GM06990 (cell line): Measurements from ENCODE around the gene GRID2.

Experiments used
- DNase-seq: peaks from one replicate; pipeline ENCODE4 v3.0.0-alpha.2; 2011; ENCODE audit not compliant: insufficient read length; ENCODE audit errors: extremely low read depth
- H3K27me3 ChIP-seq: replicated peaks from 2 replicates; pipeline ENCODE4 v1.6.0; 2011; ENCODE audit warnings: low read length; ENCODE audit not compliant: control insufficient read depth, insufficient read depth
- H3K36me3 ChIP-seq: 2 replicates; pipeline ENCODE4 v1.5.1; 2011; ENCODE audit warnings: low read length; ENCODE audit not compliant: control insufficient read depth, insufficient read depth
- H3K4me3 ChIP-seq: replicated peaks from 2 replicates; pipeline ENCODE4 v1.5.1; 2011; ENCODE audit warnings: low read depth, mild to moderate bottlenecking, control low read depth, low read length
- TF ChIP-seq, protein P1 (sequence below): IDR thresholded peaks from 2 replicates; pipeline ENCODE4 v1.5.1; 2011; ENCODE audit warnings: low read length, control low read depth, mild to moderate bottlenecking, inconsistent platforms; ENCODE audit not compliant: insufficient read depth, poor library complexity, severe bottlenecking

The GRID2 gene

DNA sequence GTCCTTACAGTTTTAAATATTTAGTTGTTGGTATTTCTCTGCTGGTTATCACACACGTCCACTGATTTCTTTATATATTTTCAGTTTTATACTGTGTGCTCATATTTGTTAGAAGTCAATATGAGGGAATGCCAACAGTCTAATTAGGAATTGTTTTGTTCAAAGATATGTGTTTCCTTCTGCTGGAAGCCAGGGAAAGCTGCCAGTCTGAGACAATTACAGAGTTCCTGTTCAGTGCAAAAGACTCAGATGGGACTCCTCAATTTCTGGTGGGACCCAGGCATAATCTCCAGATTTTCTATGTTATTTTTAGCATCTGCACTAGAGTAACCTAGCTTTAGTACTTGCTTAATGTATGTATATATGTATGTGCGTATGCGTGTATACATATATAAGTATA is 486.0 kb downstream of the GRID2 start:
- TF ChIP-seq, protein P1, sequence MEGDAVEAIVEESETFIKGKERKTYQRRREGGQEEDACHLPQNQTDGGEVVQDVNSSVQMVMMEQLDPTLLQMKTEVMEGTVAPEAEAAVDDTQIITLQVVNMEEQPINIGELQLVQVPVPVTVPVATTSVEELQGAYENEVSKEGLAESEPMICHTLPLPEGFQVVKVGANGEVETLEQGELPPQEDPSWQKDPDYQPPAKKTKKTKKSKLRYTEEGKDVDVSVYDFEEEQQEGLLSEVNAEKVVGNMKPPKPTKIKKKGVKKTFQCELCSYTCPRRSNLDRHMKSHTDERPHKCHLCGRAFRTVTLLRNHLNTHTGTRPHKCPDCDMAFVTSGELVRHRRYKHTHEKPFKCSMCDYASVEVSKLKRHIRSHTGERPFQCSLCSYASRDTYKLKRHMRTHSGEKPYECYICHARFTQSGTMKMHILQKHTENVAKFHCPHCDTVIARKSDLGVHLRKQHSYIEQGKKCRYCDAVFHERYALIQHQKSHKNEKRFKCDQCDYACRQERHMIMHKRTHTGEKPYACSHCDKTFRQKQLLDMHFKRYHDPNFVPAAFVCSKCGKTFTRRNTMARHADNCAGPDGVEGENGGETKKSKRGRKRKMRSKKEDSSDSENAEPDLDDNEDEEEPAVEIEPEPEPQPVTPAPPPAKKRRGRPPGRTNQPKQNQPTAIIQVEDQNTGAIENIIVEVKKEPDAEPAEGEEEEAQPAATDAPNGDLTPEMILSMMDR: no peak

GRCh38 chr4:92791871-92792440 is 488.2 kb downstream of the GRID2 start:
- TF ChIP-seq, protein P1: no peak
- DNase-seq: no peak
- Histone ChIP-seq H3K36me3 (no peaks in the 10 kb centered on the region), H3K27me3 (no peaks in the 10 kb centered on the region), H3K4me3 (no peak overlapping the region)

More for the DNA sequence above, 486.0 kb downstream of the GRID2 start:
- H3K27me3 ChIP-seq: no peaks in the 10 kb centered on the region
- DNase-seq: no peak
- H3K36me3 ChIP-seq: no peaks in the 10 kb centered on the region
- H3K4me3 ChIP-seq: no peak overlapping the region

GRCh38 chr4:92809381-92809780 is 505.6 kb downstream of the GRID2 start:
- no peak overlapping the region for H3K4me3 ChIP-seq
- no peaks in the 10 kb centered on the region for H3K27me3 ChIP-seq
- TF ChIP-seq, protein P1: no peak
- H3K36me3 ChIP-seq: no peaks in the 10 kb centered on the region
- DNase-seq: no peak

- DNase-seq: no peak
- Histone ChIP-seq H3K27me3 (no peaks in the 10 kb centered on the region), H3K36me3 (no peaks in the 10 kb centered on the region), H3K4me3 (no peak overlapping the region)
- TF ChIP-seq, protein P1: no peak
Observed at GRCh38 chr4:92812652-92813051, 508.9 kb downstream of the GRID2 start.

DNA sequence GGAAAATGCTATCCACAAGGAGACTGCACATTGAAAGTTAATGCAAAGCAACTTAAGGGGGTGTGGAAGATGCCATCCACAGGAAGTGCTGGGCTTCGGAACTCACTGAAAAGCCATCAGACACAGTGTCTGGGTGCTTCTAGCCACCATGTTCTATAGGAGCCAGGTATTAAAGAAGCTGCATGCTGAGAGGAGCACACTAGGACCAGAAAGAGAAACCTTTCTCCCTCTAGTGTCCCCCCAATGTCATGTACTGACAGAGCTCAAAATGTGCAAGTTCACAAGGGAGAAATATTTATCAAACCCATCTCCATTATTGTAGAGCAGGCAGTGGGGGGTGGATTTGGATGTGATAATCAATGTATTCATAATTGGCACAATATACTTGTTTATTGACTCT is 510.9 kb downstream of the GRID2 start:
- no peak for DNase-seq
- no peaks in the 10 kb centered on the region for H3K36me3 ChIP-seq
- no peaks in the 10 kb centered on the region for H3K27me3 ChIP-seq
- TF ChIP-seq, protein P1: no peak
- H3K4me3 ChIP-seq: no peak overlapping the region

- DNase-seq: no peak
- TF ChIP-seq, protein P1: no peak
- Histone ChIP-seq H3K27me3 (no peaks in the 10 kb centered on the region), H3K4me3 (no peak overlapping the region), H3K36me3 (no peaks in the 10 kb centered on the region)
Observed at GRCh38 chr4:92825256-92825655, 521.5 kb downstream of the GRID2 start.
